ENCODE results near the gene CRYAA.
"Not testable (repeated sequence)": the region's sequence is repeated elsewhere in the genome, so short reads cannot be mapped to it uniquely, and the experiment has no call there.

CRYAA gene

GRCh38 chr21:43177043-43177906 is 8.5 kb downstream of the CRYAA start:
- DNase-seq = not testable (repeated sequence)

- not testable (repeated sequence) for DNase-seq
Observed at GRCh38 chr21:43178175-43178826, 9.5 kb downstream of the CRYAA start.

- not testable (repeated sequence) for DNase-seq
Observed at GRCh38 chr21:43181033-43181432, 12.2 kb downstream of the CRYAA start.

GRCh38 chr21:43187268-43187667 is 18.5 kb downstream of the CRYAA start:
- DNase-seq = not testable (repeated sequence)

GRCh38 chr21:43187715-43188114 is 18.9 kb downstream of the CRYAA start:
- DNase-seq = no peak

GRCh38 chr21:43188181-43188580 is 19.4 kb downstream of the CRYAA start:
- no peak for DNase-seq

- no peak for DNase-seq
Observed at GRCh38 chr21:43188592-43189210, 19.9 kb downstream of the CRYAA start.

GRCh38 chr21:43189936-43190335 is 21.1 kb downstream of the CRYAA start:
- DNase-seq = no peak

GRCh38 chr21:43190544-43190943 is 21.7 kb downstream of the CRYAA start:
- no peak for DNase-seq

GRCh38 chr21:43190951-43191350 is 22.1 kb downstream of the CRYAA start:
- no peak for DNase-seq

GRCh38 chr21:43191521-43191920 is 22.7 kb downstream of the CRYAA start:
- DNase-seq = no peak

- no peak for DNase-seq
Observed at GRCh38 chr21:43191971-43192370, 23.2 kb downstream of the CRYAA start.

- DNase-seq = no peak
Observed at GRCh38 chr21:43192501-43193081, 23.8 kb downstream of the CRYAA start.

- DNase-seq = no peak
Observed at GRCh38 chr21:43193088-43193650, 24.4 kb downstream of the CRYAA start.

GRCh38 chr21:43193651-43194302 is 25.0 kb downstream of the CRYAA start:
- DNase-seq = peak; percentile 52

- DNase-seq = no peak
Observed at GRCh38 chr21:43194303-43195120, 25.7 kb downstream of the CRYAA start.

GRCh38 chr21:43195121-43196021 is 26.6 kb downstream of the CRYAA start:
- DNase-seq = no peak

GRCh38 chr21:43196826-43197225 is 28.0 kb downstream of the CRYAA start:
- DNase-seq = peak; percentile 28

- DNase-seq = no peak
Observed at GRCh38 chr21:43198376-43198775, 29.6 kb downstream of the CRYAA start.

- no peak for DNase-seq
Observed at GRCh38 chr21:43201491-43201890, 32.7 kb downstream of the CRYAA start.

GRCh38 chr21:43203591-43203990 is 34.8 kb downstream of the CRYAA start:
- DNase-seq = no peak
